ENCODE measurements around the gene GRIK4. TPM values are rescaled to one million over a fixed set of nuclear protein-coding genes. Genes with fewer than 3 reads are reported as not detected.

Gene GRIK4
- total and polyA plus RNA-seq, 9 of the 15 experiments (the other 6 are each of a cell fraction or from before 2014, with no cell fraction given) = not detected

- TF ChIP-seq, protein P1, sequence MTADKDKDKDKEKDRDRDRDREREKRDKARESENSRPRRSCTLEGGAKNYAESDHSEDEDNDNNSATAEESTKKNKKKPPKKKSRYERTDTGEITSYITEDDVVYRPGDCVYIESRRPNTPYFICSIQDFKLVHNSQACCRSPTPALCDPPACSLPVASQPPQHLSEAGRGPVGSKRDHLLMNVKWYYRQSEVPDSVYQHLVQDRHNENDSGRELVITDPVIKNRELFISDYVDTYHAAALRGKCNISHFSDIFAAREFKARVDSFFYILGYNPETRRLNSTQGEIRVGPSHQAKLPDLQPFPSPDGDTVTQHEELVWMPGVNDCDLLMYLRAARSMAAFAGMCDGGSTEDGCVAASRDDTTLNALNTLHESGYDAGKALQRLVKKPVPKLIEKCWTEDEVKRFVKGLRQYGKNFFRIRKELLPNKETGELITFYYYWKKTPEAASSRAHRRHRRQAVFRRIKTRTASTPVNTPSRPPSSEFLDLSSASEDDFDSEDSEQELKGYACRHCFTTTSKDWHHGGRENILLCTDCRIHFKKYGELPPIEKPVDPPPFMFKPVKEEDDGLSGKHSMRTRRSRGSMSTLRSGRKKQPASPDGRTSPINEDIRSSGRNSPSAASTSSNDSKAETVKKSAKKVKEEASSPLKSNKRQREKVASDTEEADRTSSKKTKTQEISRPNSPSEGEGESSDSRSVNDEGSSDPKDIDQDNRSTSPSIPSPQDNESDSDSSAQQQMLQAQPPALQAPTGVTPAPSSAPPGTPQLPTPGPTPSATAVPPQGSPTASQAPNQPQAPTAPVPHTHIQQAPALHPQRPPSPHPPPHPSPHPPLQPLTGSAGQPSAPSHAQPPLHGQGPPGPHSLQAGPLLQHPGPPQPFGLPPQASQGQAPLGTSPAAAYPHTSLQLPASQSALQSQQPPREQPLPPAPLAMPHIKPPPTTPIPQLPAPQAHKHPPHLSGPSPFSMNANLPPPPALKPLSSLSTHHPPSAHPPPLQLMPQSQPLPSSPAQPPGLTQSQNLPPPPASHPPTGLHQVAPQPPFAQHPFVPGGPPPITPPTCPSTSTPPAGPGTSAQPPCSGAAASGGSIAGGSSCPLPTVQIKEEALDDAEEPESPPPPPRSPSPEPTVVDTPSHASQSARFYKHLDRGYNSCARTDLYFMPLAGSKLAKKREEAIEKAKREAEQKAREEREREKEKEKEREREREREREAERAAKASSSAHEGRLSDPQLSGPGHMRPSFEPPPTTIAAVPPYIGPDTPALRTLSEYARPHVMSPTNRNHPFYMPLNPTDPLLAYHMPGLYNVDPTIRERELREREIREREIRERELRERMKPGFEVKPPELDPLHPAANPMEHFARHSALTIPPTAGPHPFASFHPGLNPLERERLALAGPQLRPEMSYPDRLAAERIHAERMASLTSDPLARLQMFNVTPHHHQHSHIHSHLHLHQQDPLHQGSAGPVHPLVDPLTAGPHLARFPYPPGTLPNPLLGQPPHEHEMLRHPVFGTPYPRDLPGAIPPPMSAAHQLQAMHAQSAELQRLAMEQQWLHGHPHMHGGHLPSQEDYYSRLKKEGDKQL (CRISPR knock-in tag; IDR thresholded peaks at IDR 0.05; ENCODE audit: borderline replicate concordance) = no peak
- TF ChIP-seq MCM7 (IDR thresholded peaks at IDR 0.05) = no peak
- no peak for TF ChIP-seq ZNF354B (CRISPR knock-in tag; IDR thresholded peaks at IDR 0.05)
- no peak for TF ChIP-seq MYNN (IDR thresholded peaks at IDR 0.05)
- TF ChIP-seq MYNN (CRISPR knock-in tag; IDR thresholded peaks at IDR 0.05) = no peak
- TF ChIP-seq ATF4 (CRISPR knock-in tag; IDR thresholded peaks at IDR 0.05) = no peak
- TF ChIP-seq EHMT2 (IDR thresholded peaks at IDR 0.05) = no peak
- no peak for TF ChIP-seq RFX5 (IDR thresholded peaks at IDR 0.05; ENCODE audit: low read depth, low read length)
- no peak for TF ChIP-seq GMEB1 (CRISPR knock-in tag; IDR thresholded peaks at IDR 0.05)
Observed at GRCh38 chr11:120747850-120748814, 236.6 kb downstream of the GRIK4 start (continued).

All from K562 (cell line).